Measurements from ENCODE around the gene GLRA2. TPM values are rescaled to one million over a fixed set of nuclear protein-coding genes. Genes with fewer than 3 reads are reported as not detected.

GLRA2 gene
- total RNA-seq, 2 donors from 2014 or later: not detected

DNA sequence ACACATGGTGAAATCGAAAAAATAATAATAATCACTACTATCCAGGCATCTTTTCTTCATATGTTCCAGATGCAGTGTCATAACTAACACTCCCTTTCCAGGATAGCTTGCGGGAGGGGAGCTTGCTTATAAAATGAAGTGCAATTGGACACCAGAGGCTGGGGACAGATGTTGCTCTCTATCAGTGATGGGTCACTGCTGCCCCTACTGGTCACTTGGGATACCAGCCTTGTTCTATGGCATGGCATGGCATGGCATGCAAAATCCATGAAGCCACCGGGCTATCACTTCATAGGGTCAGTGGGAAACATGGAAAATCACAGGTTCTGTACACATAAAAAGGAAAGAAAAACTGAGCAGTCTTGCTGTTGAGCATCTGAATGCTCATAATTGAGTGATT lies 168.1 kb downstream of the GLRA2 start:
- DNase-seq (ENCODE audit: low spot score) (no peak), ATAC-seq (no peak)
- Mint-ChIP-seq H3K27me3 (no peaks in the 10 kb centered on the region), H3K27ac (no peak overlapping the region), H3K4me1 (ENCODE audit: low read depth in 2 of 2) (no peaks in the 10 kb centered on the region), H3K9me3 (peaks cover 11% of the 10 kb centered on the region), H3K36me3 (no peaks in the 10 kb centered on the region), H3K4me3 (no peak overlapping the region)

DNA sequence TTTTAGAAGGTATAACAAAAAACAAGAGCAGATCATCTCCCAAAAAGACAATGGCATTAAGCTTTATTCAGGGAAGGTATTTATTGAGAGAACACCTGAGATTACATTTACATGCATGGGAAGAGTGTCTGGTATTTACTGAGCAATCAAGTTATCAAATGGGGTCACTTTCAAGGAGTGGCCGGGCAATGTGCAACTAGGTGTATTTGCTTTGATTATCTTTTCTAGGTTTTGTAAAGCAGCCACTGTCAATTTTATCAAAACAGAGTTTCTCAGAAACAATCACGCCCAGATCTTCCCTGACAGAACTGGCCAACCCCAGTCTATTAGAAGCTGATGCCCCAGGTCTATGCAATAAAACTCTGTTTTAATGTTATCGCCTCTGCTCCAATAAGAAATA lies 169.5 kb downstream of the GLRA2 start:
- Mint-ChIP-seq H3K36me3 (no peaks in the 10 kb centered on the region), H3K9me3 (peaks cover 11% of the 10 kb centered on the region), H3K27ac (no peak overlapping the region), H3K4me1 (ENCODE audit: low read depth in 2 of 2) (no peaks in the 10 kb centered on the region), H3K27me3 (no peaks in the 10 kb centered on the region), H3K4me3 (no peak overlapping the region)
- DNase-seq (ENCODE audit: low spot score): no peak
- ATAC-seq: no peak

DNA sequence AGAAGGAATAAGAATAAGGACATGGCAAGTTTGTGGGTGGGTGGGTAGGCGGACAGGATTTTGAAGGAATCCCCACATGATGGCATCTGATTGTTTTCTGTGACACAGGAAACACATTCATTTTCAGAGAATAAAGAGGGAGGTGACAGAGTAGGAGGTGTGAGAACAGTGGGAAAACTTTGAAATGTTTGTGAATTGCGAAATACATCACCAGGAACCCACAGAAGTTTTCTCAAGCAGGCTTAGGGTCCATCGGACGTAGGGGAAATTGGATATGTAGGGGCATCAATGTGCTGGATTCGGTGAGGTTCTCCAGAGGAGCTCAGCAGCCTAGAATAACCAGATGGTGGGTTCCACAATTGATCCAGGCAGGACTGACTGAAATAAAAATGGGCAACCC lies 171.6 kb downstream of the GLRA2 start:
- DNase-seq (ENCODE audit: low spot score) (no peak), ATAC-seq (no peak)
- Mint-ChIP-seq H3K27me3 (no peaks in the 10 kb centered on the region), H3K4me1 (ENCODE audit: low read depth in 2 of 2) (no peaks in the 10 kb centered on the region), H3K4me3 (no peak overlapping the region), H3K9me3 (peaks cover 3% of the 10 kb centered on the region), H3K27ac (no peak overlapping the region), H3K36me3 (no peaks in the 10 kb centered on the region)

DNA sequence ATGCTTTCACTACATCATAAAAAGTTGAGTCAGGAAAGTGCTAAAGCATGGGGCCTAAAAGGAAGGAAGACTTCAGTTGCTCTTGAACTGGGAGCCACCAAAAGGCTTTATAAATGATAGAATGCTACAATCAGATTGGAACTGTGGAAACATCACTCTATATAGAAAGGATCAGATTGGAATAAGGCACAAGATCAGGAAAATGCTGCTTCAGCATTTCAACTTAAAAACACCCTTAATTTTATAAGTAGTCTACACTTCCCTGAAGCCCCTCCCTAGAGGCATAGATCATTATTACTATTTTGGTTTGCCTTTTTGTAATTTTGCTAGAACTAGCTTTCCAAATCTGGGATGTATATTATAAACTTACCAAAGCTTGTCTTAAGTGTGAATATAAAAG lies 172.8 kb downstream of the GLRA2 start:
- no peak for DNase-seq (ENCODE audit: low spot score)
- no peaks in the 10 kb centered on the region for H3K4me1 Mint-ChIP-seq (ENCODE audit: low read depth in 2 of 2)
- H3K27me3 Mint-ChIP-seq: no peaks in the 10 kb centered on the region
- no peak for ATAC-seq
- H3K36me3 Mint-ChIP-seq: no peaks in the 10 kb centered on the region
- H3K27ac Mint-ChIP-seq: no peak overlapping the region
- no peak overlapping the region for H3K4me3 Mint-ChIP-seq
- H3K9me3 Mint-ChIP-seq: no peaks in the 10 kb centered on the region

DNA sequence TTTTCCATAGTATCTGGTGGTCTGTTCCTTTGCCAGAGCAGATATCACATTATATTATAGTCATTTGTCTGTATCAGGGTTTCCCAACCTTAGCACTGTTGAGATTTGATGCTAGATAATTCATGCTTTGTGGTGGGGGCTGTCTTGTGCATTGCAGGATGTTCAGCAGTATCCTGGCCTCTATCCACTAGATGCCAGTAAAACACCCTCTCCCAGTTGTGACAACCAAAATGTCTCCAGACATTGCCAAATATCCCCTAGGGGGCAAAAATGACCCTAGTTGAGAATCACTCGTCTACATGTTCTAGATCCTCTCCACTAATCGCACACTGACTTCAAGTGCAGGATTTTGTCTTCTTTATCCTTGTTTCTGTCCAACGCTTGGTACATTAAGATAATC lies 182.8 kb downstream of the GLRA2 start:
- Mint-ChIP-seq H3K4me3 (no peak overlapping the region), H3K9me3 (no peaks in the 10 kb centered on the region), H3K27ac (no peak overlapping the region), H3K27me3 (no peaks in the 10 kb centered on the region), H3K4me1 (ENCODE audit: low read depth in 2 of 2) (no peaks in the 10 kb centered on the region), H3K36me3 (no peaks in the 10 kb centered on the region)
- ATAC-seq (no peak), DNase-seq (ENCODE audit: low spot score) (no peak)

DNA sequence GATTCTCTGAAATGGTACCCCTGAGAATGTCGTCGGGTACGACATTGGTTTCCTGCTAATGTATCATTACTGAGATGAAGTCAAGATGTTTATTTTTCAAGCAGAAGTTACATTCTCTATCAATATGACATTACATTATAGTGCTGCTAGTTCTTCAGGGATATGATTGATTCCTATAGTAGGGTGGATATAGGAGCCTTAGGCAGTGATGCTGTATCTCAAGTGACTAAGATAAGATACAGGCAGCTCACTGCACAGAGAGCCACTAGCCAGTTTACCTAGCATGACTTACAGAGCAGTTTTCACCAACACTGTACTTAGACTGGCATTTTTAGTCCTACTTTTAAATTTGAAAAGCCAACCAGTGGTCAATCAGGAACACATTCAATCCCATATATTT lies 188.6 kb downstream of the GLRA2 start:
- Mint-ChIP-seq H3K27ac (no peak overlapping the region), H3K27me3 (no peaks in the 10 kb centered on the region), H3K36me3 (no peaks in the 10 kb centered on the region), H3K4me1 (ENCODE audit: low read depth in 2 of 2) (no peaks in the 10 kb centered on the region), H3K9me3 (no peaks in the 10 kb centered on the region), H3K4me3 (no peak overlapping the region)
- no peak for ATAC-seq
- DNase-seq (ENCODE audit: low spot score): no peak

DNA sequence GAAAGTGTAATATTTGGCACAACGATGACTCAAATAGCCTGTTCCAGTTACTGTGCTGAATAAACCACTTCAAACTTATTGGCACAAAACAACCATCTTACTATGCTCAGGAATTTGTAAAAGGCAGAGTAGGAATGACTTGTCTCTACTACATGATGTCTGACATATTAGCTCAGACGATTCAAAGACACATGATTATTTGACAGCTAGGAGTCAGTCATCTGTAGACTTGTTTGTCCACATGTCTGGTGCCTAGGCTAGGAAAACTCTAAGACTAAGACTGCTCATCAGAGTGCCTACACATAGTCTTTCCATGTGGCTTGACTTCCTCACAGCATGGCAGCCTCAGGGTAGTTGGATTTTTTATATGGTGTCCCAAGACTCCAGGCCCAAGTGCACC lies 189.1 kb downstream of the GLRA2 start:
- ATAC-seq: no peak
- no peak for DNase-seq (ENCODE audit: low spot score)
- Mint-ChIP-seq H3K27me3 (no peaks in the 10 kb centered on the region), H3K36me3 (no peaks in the 10 kb centered on the region), H3K27ac (no peak overlapping the region), H3K9me3 (no peaks in the 10 kb centered on the region), H3K4me1 (ENCODE audit: low read depth in 2 of 2) (no peaks in the 10 kb centered on the region), H3K4me3 (no peak overlapping the region)

DNA sequence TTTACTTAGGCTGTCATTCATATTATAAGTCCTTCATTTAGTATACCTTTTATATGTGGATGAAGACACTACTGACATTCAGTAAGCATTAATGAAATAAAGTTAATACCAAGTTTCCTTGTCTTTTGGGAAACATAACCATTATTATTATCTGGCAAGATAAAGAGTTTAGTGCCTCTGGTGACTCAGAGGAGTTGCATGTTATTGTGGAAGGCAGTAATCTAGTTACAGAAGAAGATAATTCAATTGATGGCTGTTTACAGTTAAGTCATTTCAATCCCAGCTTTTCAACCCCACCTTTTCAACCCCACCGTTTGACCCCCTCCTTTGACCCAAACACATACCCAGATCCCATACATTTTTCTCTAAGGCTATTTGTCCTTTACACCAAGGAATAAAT lies 199.7 kb downstream of the GLRA2 start:
- no peaks in the 10 kb centered on the region for H3K4me1 Mint-ChIP-seq (ENCODE audit: low read depth in 2 of 2)
- no peak for DNase-seq (ENCODE audit: low spot score)
- no peak overlapping the region for H3K4me3 Mint-ChIP-seq
- peaks cover 0 to 4% of the 10 kb centered on the region in 2 donors for H3K27me3 Mint-ChIP-seq
- ATAC-seq: no peak
- H3K27ac Mint-ChIP-seq: no peak overlapping the region
- H3K9me3 Mint-ChIP-seq: no peaks in the 10 kb centered on the region
- H3K36me3 Mint-ChIP-seq: no peaks in the 10 kb centered on the region

DNA sequence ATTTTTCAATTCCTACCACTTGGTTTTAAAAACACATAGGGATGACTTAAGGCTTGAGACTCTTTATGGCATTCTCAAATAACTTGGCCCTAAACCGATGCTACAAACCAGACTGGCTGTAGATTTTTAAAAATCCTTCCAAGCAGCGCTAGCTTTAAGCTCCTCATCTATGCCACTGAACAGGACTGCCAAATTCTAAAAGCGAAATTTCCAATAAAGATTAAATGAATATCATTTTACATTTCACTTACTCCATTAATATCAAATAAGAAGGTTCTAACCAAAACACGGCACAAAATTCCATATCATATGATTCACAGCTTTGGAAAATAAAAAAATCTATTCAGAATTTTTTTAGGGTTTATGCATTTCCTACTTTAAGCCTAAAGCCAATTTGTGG lies 209.3 kb downstream of the GLRA2 start:
- ATAC-seq (no peak), DNase-seq (ENCODE audit: low spot score) (no peak)
- H3K4me1 Mint-ChIP-seq (ENCODE audit: low read depth in 2 of 2): no peaks in the 10 kb centered on the region
- no peaks in the 10 kb centered on the region for H3K36me3 Mint-ChIP-seq
- H3K27me3 Mint-ChIP-seq: peaks cover 0 to 7% of the 10 kb centered on the region in 2 donors
- no peak overlapping the region for H3K4me3 Mint-ChIP-seq
- H3K27ac Mint-ChIP-seq: no peak overlapping the region
- H3K9me3 Mint-ChIP-seq: peaks cover 3% of the 10 kb centered on the region

DNA sequence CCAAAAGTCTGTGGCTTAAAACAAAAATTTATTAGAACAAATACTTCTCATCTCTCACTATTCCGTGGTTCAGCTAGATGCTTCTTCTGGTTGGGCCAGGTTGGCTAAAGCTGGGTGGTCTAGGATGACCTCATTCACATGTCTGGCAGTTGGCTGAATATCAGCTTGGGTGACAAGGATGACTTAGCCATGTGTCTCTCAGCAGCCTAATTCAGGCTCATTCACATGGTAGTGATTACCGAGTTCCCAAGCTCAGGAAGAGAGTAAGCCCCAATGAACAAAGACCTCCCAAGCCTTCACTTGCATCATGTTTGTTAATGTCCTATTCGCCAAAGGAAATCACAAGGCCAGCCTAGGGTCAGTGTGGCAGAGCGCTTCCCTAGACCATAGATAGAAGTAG lies 224.1 kb downstream of the GLRA2 start:
- Mint-ChIP-seq H3K4me1 (ENCODE audit: low read depth in 2 of 2) (no peaks in the 10 kb centered on the region), H3K27ac (no peak overlapping the region), H3K9me3 (peaks cover 13% of the 10 kb centered on the region), H3K27me3 (peaks cover 0 to 5% of the 10 kb centered on the region in 2 donors), H3K36me3 (no peaks in the 10 kb centered on the region), H3K4me3 (no peak overlapping the region)
- DNase-seq (ENCODE audit: low spot score) (no peak), ATAC-seq (no peak)

DNA sequence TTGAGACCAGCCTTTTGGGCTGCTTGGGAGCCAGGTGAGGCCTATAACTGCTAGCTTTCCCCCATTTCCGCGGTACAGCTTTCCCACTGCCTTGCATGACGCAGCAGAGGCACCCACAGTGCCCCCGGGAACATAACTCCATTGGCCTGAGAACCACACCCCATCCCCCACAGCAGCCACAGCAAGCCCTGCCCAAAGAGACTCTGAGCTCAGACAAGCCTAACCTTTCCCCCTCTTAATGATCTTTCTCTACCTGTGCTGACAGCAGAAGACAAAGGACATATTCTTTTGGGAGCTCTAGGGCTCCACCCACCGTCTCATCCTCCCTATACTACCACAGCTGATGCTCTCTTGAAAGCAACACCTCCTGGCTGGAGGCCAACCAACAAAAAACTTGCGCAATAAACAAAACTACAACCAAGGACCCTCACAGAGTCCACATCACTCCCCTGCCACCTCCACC lies 228.7 kb downstream of the GLRA2 start:
- no peak for DNase-seq (ENCODE audit: low spot score)
- Mint-ChIP-seq H3K4me1 (ENCODE audit: low read depth in 2 of 2) (no peaks in the 10 kb centered on the region), H3K4me3 (no peak overlapping the region), H3K27me3 (no peaks in the 10 kb centered on the region), H3K27ac (no peak overlapping the region), H3K36me3 (no peaks in the 10 kb centered on the region), H3K9me3 (peaks cover 10% of the 10 kb centered on the region)
- ATAC-seq: no peak

DNA sequence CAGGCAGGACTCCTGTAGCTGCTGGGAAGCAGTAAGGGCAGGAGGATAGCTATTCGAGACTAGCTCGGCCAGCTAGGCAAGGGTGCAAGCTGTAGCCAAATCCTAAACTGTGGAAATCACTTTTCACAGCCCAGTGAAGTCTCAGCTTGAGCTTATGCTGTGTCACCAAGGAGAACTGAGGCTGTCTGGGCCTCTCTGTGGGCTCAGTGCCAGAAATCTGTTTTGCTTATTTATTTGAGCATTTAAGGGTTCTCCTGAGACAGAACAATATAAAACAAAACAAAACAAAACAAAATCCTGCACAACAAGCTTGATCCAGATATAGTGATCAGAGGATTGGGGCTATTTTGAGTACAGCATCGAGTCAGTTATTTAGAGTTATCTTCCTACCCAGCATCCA lies 246.1 kb downstream of the GLRA2 start:
- H3K4me3 Mint-ChIP-seq: no peak overlapping the region
- H3K4me1 Mint-ChIP-seq (ENCODE audit: low read depth in 2 of 2): no peaks in the 10 kb centered on the region
- no peak for ATAC-seq
- no peak for DNase-seq (ENCODE audit: low spot score)
- H3K27ac Mint-ChIP-seq: no peak overlapping the region
- peaks cover 8% of the 10 kb centered on the region for H3K36me3 Mint-ChIP-seq
- peaks cover 5% of the 10 kb centered on the region for H3K9me3 Mint-ChIP-seq
- no peaks in the 10 kb centered on the region for H3K27me3 Mint-ChIP-seq

DNA sequence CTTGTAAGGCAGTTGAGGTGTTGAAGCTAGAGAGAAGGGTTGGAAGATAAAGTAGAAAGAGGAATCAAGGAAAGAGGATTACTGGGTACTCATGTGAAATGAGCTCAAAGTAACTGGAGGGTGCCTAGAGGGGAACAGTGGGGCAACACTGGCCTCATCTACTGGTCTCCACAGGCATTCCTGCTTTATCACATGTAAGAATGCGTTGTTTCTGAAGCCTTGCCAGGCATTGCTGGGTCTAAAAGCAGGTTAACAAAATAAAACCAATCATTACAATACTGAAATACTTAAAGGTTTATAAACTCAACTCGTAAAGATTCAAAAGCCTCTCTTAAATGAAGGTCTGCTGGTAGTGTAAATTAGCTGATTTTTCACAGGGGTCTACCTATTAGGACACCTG lies 247.6 kb downstream of the GLRA2 start:
- no peaks in the 10 kb centered on the region for H3K4me1 Mint-ChIP-seq (ENCODE audit: low read depth in 2 of 2)
- peaks cover 3% of the 10 kb centered on the region for H3K9me3 Mint-ChIP-seq
- DNase-seq (ENCODE audit: low spot score): no peak
- H3K27ac Mint-ChIP-seq: no peak overlapping the region
- no peaks in the 10 kb centered on the region for H3K27me3 Mint-ChIP-seq
- ATAC-seq: no peak
- H3K4me3 Mint-ChIP-seq: no peak overlapping the region
- no peaks in the 10 kb centered on the region for H3K36me3 Mint-ChIP-seq

DNA sequence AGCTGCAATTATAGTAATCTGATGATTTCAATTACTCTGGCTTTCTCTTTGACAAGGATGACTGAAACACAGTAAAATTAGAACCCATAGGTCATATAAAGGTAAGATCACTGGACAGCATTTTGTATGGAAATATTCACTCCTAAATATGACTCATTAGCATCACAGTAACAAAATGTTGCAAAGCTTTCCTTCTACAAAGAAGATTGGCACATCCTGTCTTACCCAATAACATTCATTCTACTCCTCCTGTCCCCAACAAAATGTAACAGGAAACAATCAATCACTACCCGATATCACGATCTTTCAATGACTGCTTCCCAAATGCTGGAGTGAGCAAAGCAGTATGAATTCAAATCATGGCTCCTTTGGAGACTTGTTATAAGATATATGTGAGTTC lies 248.2 kb downstream of the GLRA2 start:
- Mint-ChIP-seq H3K27ac (no peak overlapping the region), H3K27me3 (no peaks in the 10 kb centered on the region), H3K4me1 (ENCODE audit: low read depth in 2 of 2) (no peaks in the 10 kb centered on the region), H3K9me3 (peaks cover 3% of the 10 kb centered on the region), H3K4me3 (no peak overlapping the region), H3K36me3 (no peaks in the 10 kb centered on the region)
- no peak for DNase-seq (ENCODE audit: low spot score)
- no peak for ATAC-seq

DNA sequence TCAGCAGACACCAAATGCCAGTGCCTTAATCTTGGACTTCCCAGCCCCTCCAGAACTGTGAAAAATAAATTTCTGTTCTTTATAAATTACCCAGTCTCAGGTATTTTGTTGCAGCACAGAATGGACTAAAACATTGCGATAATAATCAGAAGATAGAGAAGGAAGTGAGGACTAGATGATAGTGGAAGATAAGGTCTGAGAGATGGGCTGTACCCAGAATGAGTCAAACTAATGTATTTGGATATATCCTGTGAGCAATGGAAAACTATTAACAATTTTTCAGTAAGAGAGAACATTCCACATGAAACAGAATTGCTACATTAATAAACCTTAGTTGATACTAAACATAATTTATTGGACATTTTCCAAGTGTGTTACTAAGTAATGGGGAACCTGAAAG lies 250.2 kb downstream of the GLRA2 start:
- DNase-seq (ENCODE audit: low spot score): no peak

More for the DNA sequence above, 250.2 kb downstream of the GLRA2 start:
- no peaks in the 10 kb centered on the region for H3K36me3 Mint-ChIP-seq
- no peaks in the 10 kb centered on the region for H3K27me3 Mint-ChIP-seq
- no peak overlapping the region for H3K27ac Mint-ChIP-seq
- H3K4me1 Mint-ChIP-seq (ENCODE audit: low read depth in 2 of 2): no peaks in the 10 kb centered on the region
- peaks cover 2% of the 10 kb centered on the region for H3K9me3 Mint-ChIP-seq
- ATAC-seq: no peak
- no peak overlapping the region for H3K4me3 Mint-ChIP-seq
